ENCODE results near the gene SCIN. TPM values are rescaled to one million over a fixed set of nuclear protein-coding genes. Genes with fewer than 3 reads are reported as not detected.
"Not testable (repeated sequence)": the region's sequence is repeated elsewhere in the genome, so short reads cannot be mapped to it uniquely, and the experiment has no call there.

SCIN gene
- polyA plus RNA-seq, 3 donors = 0.39 to 2.4 (median 2.3) TPM

- H3K27ac ChIP-seq (ENCODE audit: low read depth, low read length) = no peak overlapping the region
- 11 to 16% (median 12%) methylated on average over 6 of the region's 6 CpGs for WGBS, 3 donors
These were observed 68.4 kb downstream of the SCIN start for GRCh38 chr7:12638851-12639456.

- H3K27ac ChIP-seq (ENCODE audit: low read depth, low read length) = no peak overlapping the region
- 64 to 80% (median 78%) methylated on average over 7 of the region's 7 CpGs for WGBS, 3 donors
These were observed 70.0 kb downstream of the SCIN start for GRCh38 chr7:12640299-12641096.

- H3K27ac ChIP-seq (ENCODE audit: low read depth, low read length) = no peak overlapping the region
- WGBS, 3 donors = 63 to 85% (median 82%) methylated on average over 2 to 3 of the region's 3 CpGs
These were observed 70.7 kb downstream of the SCIN start for GRCh38 chr7:12641196-12641595.

GRCh38 chr7:12642508-12642907, 72.0 kb downstream of the SCIN start:
- WGBS, 3 donors = 89 to 94% (median 93%) methylated on average over 5 of the region's 5 CpGs
- no peak overlapping the region for H3K27ac ChIP-seq (ENCODE audit: low read depth, low read length)

- H3K27ac ChIP-seq (ENCODE audit: low read depth, low read length) = no peak overlapping the region
- WGBS, 3 donors = 78 to 85% (median 79%) methylated on average over 3 of the region's 3 CpGs
These were observed 72.6 kb downstream of the SCIN start for GRCh38 chr7:12643001-12643643.

- 83 to 91% (median 83%) methylated on average over 5 of the region's 5 CpGs for WGBS, 3 donors
- H3K27ac ChIP-seq (ENCODE audit: low read depth, low read length) = no peak overlapping the region
These were observed 73.1 kb downstream of the SCIN start for GRCh38 chr7:12643644-12644043.

- H3K27ac ChIP-seq (ENCODE audit: low read depth, low read length) = not testable (repeated sequence)
- WGBS, 3 donors = 76 to 84% (median 79%) methylated on average over 6 of the region's 6 CpGs
These were observed 74.7 kb downstream of the SCIN start for GRCh38 chr7:12645212-12645611.

- WGBS, 3 donors = 50 to 76% (median 69%) methylated on average over 1 of the region's 1 CpG
- H3K27ac ChIP-seq (ENCODE audit: low read depth, low read length) = no peak overlapping the region
These were observed 75.6 kb downstream of the SCIN start for GRCh38 chr7:12646139-12646538.

GRCh38 chr7:12647364-12648219, 77.1 kb downstream of the SCIN start:
- 59 to 87% (median 86%) methylated on average over 6 of the region's 6 CpGs for WGBS, 3 donors
- no peak overlapping the region for H3K27ac ChIP-seq (ENCODE audit: low read depth, low read length)

GRCh38 chr7:12648704-12649261, 78.3 kb downstream of the SCIN start:
- H3K27ac ChIP-seq (ENCODE audit: low read depth, low read length) = no peak overlapping the region
- WGBS, 3 donors = 76 to 87% (median 83%) methylated on average over 4 of the region's 4 CpGs

GRCh38 chr7:12649348-12649747, 78.8 kb downstream of the SCIN start:
- H3K27ac ChIP-seq (ENCODE audit: low read depth, low read length) = no peak overlapping the region

- no peak overlapping the region for H3K27ac ChIP-seq (ENCODE audit: low read depth, low read length)
- 53 to 92% (median 89%) methylated on average over 2 of the region's 2 CpGs for WGBS, 3 donors
These were observed 79.6 kb downstream of the SCIN start for GRCh38 chr7:12650080-12650479.

- WGBS, 3 donors = 78 to 82% (median 81%) methylated on average over 3 of the region's 3 CpGs
- no peak overlapping the region for H3K27ac ChIP-seq (ENCODE audit: low read depth, low read length)
These were observed 82.6 kb downstream of the SCIN start for GRCh38 chr7:12653110-12653509.

- WGBS, 3 donors = 54 to 59% (median 55%) methylated on average over 2 of the region's 2 CpGs
- no peak overlapping the region for H3K27ac ChIP-seq (ENCODE audit: low read depth, low read length)
These were observed 83.0 kb downstream of the SCIN start for GRCh38 chr7:12653518-12653917.

- no peak overlapping the region for H3K27ac ChIP-seq (ENCODE audit: low read depth, low read length)
- WGBS, 3 donors = 93 to 96% (median 94%) methylated on average over 2 of the region's 2 CpGs
These were observed 84.6 kb downstream of the SCIN start for GRCh38 chr7:12655161-12655560.

- H3K27ac ChIP-seq (ENCODE audit: low read depth, low read length) = not testable (repeated sequence)
- 82 to 90% (median 85%) methylated on average over 8 of the region's 8 CpGs for WGBS, 3 donors
These were observed 89.9 kb downstream of the SCIN start for GRCh38 chr7:12660423-12660822.

- WGBS, 3 donors = 68 to 81% (median 78%) methylated on average over 3 of the region's 3 CpGs
- H3K27ac ChIP-seq (ENCODE audit: low read depth, low read length) = not testable (repeated sequence)
These were observed 90.5 kb downstream of the SCIN start for GRCh38 chr7:12660986-12661385.

GRCh38 chr7:12661581-12661980, 91.1 kb downstream of the SCIN start:
- no peak overlapping the region for H3K27ac ChIP-seq (ENCODE audit: low read depth, low read length)
- 85 to 88% (median 86%) methylated on average over 6 of the region's 6 CpGs for WGBS, 3 donors

Measured in adipose tissue (tissue), 3 donors.